Limb (tissue), 2 donors: Measurements from ENCODE around the gene UBAC2.

Source experiments
- DNase-seq, 2 donors: peaks; one replicate each; pipeline ENCODE4 v3.0.0-alpha.2; 2016; ENCODE audit errors: extremely low spot score in 2 of 2

UBAC2 gene, protein sequence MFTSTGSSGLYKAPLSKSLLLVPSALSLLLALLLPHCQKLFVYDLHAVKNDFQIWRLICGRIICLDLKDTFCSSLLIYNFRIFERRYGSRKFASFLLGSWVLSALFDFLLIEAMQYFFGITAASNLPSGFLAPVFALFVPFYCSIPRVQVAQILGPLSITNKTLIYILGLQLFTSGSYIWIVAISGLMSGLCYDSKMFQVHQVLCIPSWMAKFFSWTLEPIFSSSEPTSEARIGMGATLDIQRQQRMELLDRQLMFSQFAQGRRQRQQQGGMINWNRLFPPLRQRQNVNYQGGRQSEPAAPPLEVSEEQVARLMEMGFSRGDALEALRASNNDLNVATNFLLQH

DNA sequence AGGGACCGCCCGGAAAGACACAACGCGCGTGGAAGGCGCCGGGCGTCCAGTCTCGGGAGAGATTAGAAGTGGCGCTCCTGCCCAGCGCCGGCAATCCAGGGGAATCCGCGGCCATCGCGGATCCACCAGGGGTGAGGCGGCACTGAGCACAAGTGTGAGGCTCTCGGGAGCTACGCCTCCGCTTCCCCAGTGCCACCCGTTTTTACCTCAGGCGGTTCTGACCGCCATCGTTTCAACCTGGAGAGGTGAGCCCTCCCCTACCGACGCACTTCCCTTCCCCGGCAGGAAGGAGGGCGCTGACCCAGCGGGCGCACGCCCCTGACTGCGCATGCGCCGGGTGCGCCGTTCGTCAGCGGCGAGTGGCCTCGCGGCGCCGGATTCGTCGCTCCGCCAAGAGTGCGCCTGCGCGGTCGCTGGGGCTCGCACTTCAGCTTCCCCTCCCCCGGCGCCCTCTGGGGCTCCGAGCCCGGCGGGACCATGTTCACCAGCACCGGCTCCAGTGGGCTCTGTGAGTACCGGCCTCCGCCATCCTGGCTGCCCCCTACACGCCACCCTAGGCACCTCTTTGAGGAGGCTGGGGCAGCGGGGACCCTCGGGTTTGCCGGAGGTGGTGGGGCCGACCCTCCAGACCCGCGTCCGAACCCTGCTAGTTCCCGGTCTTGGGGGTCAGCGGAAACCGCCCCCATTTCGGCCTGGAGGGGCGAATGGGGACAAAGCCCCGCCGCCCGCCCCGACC, at the start of gene UBAC2:
UBAC2 (plus strand) TSS at position 423 of the 736 bp plus-strand sequence; CDS start at position 478, 55 bp downstream.
- DNase-seq: peak; percentile 94 to 96

- no peak for DNase-seq
These were observed 49.1 kb upstream of the UBAC2 start for GRCh38 chr13:99151516-99151915.

GRCh38 chr13:99153219-99153618, 47.4 kb upstream of the UBAC2 start:
- DNase-seq: no peak

- no peak for DNase-seq
These were observed 46.6 kb upstream of the UBAC2 start for GRCh38 chr13:99154064-99154463.

DNA sequence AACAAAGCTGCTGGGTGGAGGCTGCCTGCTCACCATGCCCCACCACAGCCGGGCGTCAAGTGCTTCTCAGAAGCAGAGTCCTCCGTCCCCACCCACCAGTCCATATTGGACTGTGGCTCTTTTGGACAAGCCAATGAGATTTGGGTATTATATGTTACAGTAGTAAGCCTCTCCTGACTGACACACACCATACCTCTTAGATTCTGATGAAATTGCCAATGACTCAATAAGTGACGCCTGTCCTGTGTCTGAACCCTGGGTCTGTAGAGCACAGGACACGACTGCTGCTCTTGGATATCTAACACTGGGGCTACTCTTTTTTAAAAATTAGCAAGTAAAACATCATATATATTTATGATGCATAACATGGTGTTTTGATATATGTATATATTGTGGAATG, 44.8 kb upstream of the UBAC2 start:
- no peak for DNase-seq

GRCh38 chr13:99157046-99157445, 43.6 kb upstream of the UBAC2 start:
- DNase-seq: no peak

DNA sequence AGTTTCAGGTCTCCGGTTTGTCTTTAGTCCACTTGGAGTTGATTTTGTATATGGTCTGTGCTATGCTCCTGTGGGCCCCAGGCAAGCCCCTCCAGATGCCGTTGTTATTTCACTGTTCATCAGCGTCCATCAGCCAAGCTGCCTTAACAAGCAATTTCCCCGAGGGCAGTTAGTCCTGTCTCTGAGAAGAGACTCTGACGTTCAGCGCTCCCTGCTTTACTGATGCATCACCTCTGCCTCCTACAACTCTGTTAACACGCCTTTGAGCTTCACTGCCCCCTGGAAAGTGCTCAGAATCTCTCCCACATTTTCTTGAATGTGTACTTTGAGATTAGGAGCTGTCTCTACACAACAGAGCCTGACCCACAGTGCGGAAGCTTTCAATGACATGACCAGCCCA, 41.8 kb upstream of the UBAC2 start:
- DNase-seq: no peak

- DNase-seq: no peak
These were observed 41.2 kb upstream of the UBAC2 start for GRCh38 chr13:99159331-99160061.

- DNase-seq: no peak
These were observed 40.2 kb upstream of the UBAC2 start for GRCh38 chr13:99160415-99160814.

DNA sequence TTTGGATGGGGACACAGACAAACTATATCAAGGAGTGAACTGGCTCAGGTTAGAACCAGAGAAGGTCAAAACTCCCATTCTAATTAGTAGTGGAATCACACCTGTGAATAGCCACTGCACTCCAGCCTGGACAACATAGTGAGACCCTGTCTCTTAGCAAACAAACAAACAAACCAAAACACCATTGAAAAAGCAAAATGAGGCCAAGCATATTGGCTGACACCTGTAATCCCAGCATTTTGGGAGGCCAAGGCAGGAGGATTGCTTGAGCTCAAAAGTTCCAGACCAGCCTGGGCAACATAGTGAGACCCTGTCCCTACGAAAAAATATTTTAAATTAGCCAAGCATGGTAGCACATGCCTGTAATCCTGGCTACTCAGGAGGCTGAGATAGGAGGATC, 39.1 kb upstream of the UBAC2 start:
- DNase-seq: no peak

- DNase-seq: no peak
These were observed 37.9 kb upstream of the UBAC2 start for GRCh38 chr13:99162567-99163361.

DNA sequence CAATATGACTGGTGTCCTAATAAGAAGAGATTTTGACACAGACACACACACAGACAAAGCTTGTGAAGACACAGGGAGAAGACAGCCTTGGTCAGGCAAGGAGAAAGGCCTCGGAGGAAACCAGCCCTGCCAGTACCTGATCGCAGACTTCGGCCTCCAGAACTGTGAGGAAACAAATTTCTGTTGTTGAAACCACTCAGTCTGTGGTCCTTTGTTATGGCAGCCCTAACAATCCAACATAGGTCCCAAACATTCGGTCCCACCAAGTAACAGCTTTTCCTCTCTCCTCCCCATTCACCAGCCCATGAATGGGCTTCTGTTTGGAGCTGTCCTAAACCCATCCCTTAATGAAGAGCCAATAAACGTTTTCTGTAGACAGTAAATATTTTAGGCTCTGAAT, 36.4 kb upstream of the UBAC2 start:
- DNase-seq: no peak

DNA sequence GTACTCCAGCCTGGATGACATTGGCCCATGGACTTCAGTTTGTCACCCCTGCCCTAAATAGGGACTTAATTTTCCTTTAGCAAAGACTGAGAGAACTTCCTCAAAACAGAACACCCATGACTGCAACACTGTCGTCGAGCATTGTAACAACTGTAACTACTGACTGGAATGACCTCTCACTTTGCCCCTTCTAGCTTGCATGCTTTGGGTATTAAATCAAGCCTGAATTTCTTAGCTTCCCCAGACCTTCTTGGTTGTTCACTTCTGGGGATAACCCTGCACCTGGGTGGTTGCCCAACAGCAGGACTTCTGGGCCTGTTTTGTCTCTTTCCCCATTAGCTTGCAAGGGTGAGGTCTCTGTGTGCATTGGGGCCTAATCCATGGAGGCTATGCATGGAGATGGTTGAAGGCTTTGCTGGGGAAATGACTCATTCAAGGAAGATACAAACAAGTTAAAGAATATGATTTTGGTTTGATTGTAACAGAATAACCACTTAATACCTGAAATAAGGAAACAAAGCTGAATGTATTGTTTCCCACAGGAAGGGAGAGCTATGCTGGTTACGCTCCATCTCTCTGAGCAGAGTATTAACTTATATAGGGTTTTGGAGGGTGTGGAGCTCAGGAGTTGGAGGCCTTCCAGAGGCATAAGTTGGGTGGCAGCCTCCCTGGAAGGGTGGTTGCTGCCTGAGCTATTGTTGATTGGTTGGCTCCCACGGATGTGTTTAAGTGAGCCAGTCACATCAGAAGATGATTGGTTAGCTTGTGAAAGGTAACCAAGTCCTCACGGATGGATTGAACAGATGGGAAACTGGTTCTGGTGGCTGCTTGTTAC, 34.7 kb upstream of the UBAC2 start:
- DNase-seq: no peak

DNA sequence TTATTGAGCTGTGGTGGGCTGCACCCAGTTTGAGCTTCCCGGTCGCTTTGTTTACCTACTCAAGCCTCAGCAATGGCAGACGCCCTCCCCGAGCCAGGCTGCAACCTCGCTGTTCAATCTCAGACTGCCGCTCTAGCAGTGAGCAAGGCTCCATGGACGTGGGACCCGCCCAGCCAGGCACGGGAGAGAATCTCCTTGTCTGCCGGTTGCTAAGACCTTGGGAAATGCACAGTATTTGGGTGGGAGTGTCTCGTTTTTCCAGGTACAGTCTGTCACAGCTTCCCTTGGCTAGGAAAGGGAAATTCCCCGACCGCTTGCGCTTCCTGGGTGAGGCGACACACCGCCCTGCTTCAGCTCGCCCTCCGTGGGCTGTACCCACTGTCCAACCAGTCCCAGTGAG, 27.7 kb upstream of the UBAC2 start:
- no peak for DNase-seq

GRCh38 chr13:99173606-99174005, 27.0 kb upstream of the UBAC2 start:
- DNase-seq: no peak

DNA sequence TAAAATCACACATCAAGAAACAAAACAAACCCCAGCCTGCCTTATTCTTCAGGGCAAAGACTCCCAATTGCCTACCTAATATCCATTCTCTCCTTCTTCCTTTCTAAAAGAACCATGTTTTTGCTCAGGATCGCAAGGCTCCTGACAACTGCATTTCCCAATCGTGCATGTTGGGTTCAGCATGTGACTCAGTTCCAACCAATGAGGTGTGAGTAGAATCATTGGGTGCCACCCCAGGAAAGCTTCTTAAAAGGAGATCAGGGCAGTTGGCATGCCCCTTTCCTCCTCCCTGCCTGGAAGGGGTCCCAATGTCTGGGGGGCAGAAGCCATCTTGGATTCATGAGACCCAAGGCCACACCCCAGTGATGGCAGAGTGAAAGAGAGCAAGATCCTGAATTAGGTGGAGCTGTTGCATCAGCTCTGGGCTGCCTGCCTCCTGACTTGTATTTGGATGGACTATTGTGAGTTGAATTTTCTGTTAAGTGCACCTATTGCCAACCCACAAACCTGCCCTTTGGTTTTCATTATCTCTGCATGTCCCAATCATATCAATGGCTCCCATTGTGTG, 26.0 kb upstream of the UBAC2 start:
- no peak for DNase-seq

DNA sequence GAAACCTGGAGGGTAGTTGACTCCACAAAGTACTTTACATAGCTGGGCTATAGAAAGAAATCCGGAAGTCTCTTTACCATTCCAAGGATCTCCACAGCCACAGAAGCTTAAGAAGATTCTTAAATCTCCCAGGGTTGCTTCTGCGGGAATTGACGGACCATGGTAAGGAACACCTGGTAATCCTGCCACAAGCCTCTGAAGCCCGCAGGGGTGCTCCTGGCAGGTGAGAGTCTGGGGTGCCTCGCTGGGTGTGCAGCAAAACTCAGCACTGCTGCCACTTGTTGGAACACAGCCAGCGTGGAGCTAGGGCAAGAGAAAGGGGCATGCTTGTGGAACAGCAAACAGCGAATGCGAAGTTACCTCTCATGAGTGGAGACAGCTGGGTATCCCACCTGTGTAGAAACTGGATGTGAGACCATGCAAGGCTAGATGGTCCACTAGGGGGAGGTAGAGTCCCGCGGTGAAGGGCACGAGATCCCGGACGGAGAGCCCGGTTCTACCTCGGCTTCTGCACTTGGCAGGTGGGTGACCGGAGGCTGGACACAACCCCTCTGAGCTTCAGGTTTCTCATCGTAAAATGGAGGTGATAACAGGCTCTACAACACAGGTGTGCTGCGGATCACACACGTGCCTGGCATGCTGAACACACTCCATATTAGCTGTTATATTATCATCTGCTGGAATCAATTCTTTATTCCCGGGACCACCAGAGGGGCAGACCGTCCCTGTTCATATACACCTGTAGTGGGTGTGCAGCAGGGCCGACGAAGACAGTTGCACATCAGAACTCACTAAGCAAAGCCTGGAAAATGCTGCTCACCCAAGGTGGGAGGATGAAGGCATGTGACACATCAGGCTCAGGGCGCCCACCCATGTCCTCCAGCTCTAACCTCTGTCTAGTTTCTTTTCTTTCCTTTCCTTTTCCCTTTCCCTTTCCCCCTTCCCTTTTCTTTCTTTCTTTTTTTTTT, 24.1 kb upstream of the UBAC2 start:
- DNase-seq: peak; percentile 23 to 78

DNA sequence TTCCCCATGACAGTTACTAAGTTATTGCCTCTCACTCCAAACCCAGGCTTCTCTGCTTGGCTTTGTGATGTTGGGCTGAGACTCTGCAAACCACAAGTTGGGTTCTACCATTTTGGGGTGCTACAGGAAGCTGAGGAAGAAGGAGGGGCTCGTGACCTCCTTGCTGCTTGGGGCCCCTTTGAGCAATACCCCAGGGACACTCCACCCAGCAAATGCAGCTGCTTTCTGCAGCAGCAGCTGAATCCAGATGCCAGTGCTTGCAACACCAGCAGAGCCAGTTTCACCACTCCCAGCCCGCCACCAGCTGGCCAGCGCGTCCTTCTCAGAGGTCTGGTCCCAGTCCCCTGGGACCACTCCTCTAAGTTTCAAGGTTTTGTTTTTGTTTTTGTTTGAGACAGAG, 22.0 kb upstream of the UBAC2 start:
- DNase-seq: no peak

GRCh38 chr13:99179460-99179859, 21.2 kb upstream of the UBAC2 start:
- no peak for DNase-seq
